ENCODE results near the gene THOC5. TPM values are rescaled to one million over a fixed set of nuclear protein-coding genes. Genes with fewer than 3 reads are reported as not detected.
"Not testable (repeated sequence)": the region's sequence is repeated elsewhere in the genome, so short reads cannot be mapped to it uniquely, and the experiment has no call there.

Gene THOC5
- total RNA-seq, 2 experiments from 2014 or later, result 48.7 to 57.3 TPM

- Mint-ChIP-seq H3K27me3 (no peaks in the 10 kb centered on the region), H3K27ac (no peak overlapping the region), H3K9me3 (no peaks in the 10 kb centered on the region), H3K4me1 (ENCODE audit: low read depth) (no peaks in the 10 kb centered on the region), H3K4me3 (no peak overlapping the region), H3K36me3 (ENCODE audit: low read depth) (peaks cover 14% of the 10 kb centered on the region)
- ChIA-PET CTCF (interaction anchor here (1.0 kb wide), 1 partner anchor 434 kb away, joined by 3 read pairs; no protein-coding TSS in a partner anchor), POLR2A (no interaction called here)
- DNase-seq (no peak), ATAC-seq (no peak)
- intact Hi-C loops (cut with micrococcal nuclease), result no loop called here
- TF ChIP-seq CTCF (IDR thresholded peaks at IDR 0.05), result no peak
Observed at GRCh38 chr22:29570456-29570855, 16.9 kb upstream of the THOC5 start.

GRCh38 chr22:29569011-29569678, 15.6 kb upstream of the THOC5 start:
- no peak overlapping the region for H3K4me3 Mint-ChIP-seq
- no peak for ATAC-seq
- DNase-seq, result no peak
- H3K27ac Mint-ChIP-seq, result no peak overlapping the region
- TF ChIP-seq CTCF (IDR thresholded peaks at IDR 0.05), result no peak
- no peaks in the 10 kb centered on the region for H3K27me3 Mint-ChIP-seq
- H3K36me3 Mint-ChIP-seq (ENCODE audit: low read depth), result peaks cover 13% of the 10 kb centered on the region
- no peaks in the 10 kb centered on the region for H3K4me1 Mint-ChIP-seq (ENCODE audit: low read depth)
- POLR2A ChIA-PET, result no interaction called here
- intact Hi-C loops (cut with micrococcal nuclease), result no loop called here
- CTCF ChIA-PET, result no interaction called here
- no peaks in the 10 kb centered on the region for H3K9me3 Mint-ChIP-seq

- Mint-ChIP-seq H3K4me1 (ENCODE audit: low read depth) (no peaks in the 10 kb centered on the region), H3K4me3 (no peak overlapping the region), H3K27me3 (no peaks in the 10 kb centered on the region), H3K36me3 (ENCODE audit: low read depth) (peaks cover 14% of the 10 kb centered on the region), H3K9me3 (no peaks in the 10 kb centered on the region), H3K27ac (no peak overlapping the region)
- ChIA-PET POLR2A (interaction anchor here (1.0 kb wide), 1 partner anchor 13 kb away, joined by 5 read pairs; no protein-coding TSS in a partner anchor), CTCF (no interaction called here)
- no peak for TF ChIP-seq CTCF (IDR thresholded peaks at IDR 0.05)
- no peak for DNase-seq
- ATAC-seq, result no peak
- intact Hi-C loops (cut with micrococcal nuclease), result no loop called here
Observed at GRCh38 chr22:29567338-29567737, 13.8 kb upstream of the THOC5 start.

GRCh38 chr22:29566513-29566912, 13.0 kb upstream of the THOC5 start:
- H3K4me1 Mint-ChIP-seq (ENCODE audit: low read depth); H3K27me3 Mint-ChIP-seq; H3K27ac Mint-ChIP-seq; intact Hi-C loops (cut with micrococcal nuclease); CTCF ChIA-PET; H3K4me3 Mint-ChIP-seq; H3K9me3 Mint-ChIP-seq; DNase-seq; ATAC-seq: not testable (repeated sequence)
- H3K36me3 Mint-ChIP-seq (ENCODE audit: low read depth), result peaks cover 19% of the 10 kb centered on the region
- POLR2A ChIA-PET, result interaction anchor here (1.0 kb wide), 1 partner anchor 12 kb away, joined by 5 read pairs; no protein-coding TSS in a partner anchor

- H3K9me3 Mint-ChIP-seq, result no peaks in the 10 kb centered on the region
- TF ChIP-seq CTCF (IDR thresholded peaks at IDR 0.05), result no peak
- POLR2A ChIA-PET, result interaction anchor here (1.1 to 1.4 kb wide), 2 partner anchors 10 to 16 kb away, joined by 3 to 6 read pairs; partner anchors contain the start of gene THOC5
Observed at GRCh38 chr22:29563652-29564460, 10.3 kb upstream of the THOC5 start.

More at GRCh38 chr22:29563652-29564460, 10.3 kb upstream of the THOC5 start:
- intact Hi-C loops (cut with micrococcal nuclease), result no loop called here
- H3K36me3 Mint-ChIP-seq (ENCODE audit: low read depth), result peaks cover 18% of the 10 kb centered on the region
- CTCF ChIA-PET, result no interaction called here
- H3K4me1 Mint-ChIP-seq (ENCODE audit: low read depth), result no peaks in the 10 kb centered on the region
- no peak overlapping the region for H3K27ac Mint-ChIP-seq
- no peaks in the 10 kb centered on the region for H3K27me3 Mint-ChIP-seq
- DNase-seq (no peak), ATAC-seq (no peak)
- H3K4me3 Mint-ChIP-seq, result no peak overlapping the region
